ENCODE measurements around the gene NINL.

The NINL gene

DNA sequence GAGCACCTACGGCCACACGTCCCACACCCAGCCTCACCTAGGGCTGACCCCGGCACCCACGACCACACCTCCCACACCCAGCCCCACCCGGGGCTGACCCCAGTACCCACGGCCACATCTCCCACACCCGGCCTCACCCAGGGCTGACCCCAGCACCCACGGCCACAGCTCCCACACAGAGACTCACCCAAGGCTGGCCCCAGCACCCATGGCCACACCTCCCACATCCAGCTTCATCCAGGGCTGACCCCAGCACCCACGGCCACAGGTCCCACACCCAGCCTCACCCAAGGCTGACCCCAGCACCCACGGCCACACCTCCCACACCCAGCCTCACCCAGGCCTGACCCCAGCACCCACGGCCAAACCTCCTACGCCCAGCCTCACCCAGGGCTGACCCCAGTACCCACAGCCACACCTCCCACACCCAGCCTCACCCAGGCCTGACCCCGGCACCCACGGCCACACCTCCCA, 36.7 kb downstream of the NINL start:
- TF ChIP-seq, protein P1, sequence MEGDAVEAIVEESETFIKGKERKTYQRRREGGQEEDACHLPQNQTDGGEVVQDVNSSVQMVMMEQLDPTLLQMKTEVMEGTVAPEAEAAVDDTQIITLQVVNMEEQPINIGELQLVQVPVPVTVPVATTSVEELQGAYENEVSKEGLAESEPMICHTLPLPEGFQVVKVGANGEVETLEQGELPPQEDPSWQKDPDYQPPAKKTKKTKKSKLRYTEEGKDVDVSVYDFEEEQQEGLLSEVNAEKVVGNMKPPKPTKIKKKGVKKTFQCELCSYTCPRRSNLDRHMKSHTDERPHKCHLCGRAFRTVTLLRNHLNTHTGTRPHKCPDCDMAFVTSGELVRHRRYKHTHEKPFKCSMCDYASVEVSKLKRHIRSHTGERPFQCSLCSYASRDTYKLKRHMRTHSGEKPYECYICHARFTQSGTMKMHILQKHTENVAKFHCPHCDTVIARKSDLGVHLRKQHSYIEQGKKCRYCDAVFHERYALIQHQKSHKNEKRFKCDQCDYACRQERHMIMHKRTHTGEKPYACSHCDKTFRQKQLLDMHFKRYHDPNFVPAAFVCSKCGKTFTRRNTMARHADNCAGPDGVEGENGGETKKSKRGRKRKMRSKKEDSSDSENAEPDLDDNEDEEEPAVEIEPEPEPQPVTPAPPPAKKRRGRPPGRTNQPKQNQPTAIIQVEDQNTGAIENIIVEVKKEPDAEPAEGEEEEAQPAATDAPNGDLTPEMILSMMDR (IDR thresholded peaks at IDR 0.05; ENCODE audit: low read depth, low read length), result no peak
- no peak for DNase-seq (ENCODE audit: extremely low read depth, low read depth)

DNA sequence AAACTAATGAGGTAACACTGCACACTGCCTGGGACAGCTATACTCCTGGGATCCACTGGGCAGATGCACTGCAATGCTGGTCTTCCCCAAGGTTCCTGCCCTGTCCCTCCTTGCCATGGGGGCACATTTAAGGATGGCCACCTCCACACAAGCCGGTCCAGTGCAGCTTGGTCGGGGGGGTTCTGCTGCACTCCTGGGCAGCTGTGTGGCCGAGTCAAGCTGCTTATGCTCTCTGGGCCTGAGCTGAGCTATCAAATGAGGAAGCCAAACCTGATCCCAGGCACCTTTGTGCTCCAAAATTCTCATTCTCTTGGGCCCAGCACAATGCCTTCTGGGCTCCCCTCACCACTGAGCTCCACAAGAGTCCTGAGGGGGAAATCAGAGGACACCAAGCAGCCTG, 37.3 kb downstream of the NINL start:
- TF ChIP-seq, protein P1 (IDR thresholded peaks at IDR 0.05; ENCODE audit: low read depth, low read length), result no peak
- DNase-seq (ENCODE audit: extremely low read depth, low read depth), result no peak

DNA sequence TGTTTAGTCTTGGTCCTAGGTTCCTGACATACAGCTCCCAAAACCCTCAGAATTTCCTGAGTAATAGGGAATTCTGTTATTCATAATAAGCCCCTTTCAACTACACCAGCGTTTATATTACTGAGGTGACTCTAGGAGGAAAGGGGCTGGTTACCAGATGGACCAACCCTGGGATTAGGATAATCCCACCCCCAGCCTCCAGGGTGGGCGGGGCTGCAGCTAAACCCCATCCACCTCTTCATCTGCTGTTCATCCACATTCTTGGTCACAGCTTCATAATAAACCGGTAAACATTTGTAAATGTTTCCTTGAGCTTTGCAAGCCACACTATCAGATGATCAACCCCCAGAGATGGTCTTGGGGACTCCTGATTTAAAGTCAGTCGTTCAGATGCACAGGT, 38.3 kb downstream of the NINL start:
- TF ChIP-seq, protein P1 (IDR thresholded peaks at IDR 0.05; ENCODE audit: low read depth, low read length), result no peak
- no peak for DNase-seq (ENCODE audit: extremely low read depth, low read depth)

DNA sequence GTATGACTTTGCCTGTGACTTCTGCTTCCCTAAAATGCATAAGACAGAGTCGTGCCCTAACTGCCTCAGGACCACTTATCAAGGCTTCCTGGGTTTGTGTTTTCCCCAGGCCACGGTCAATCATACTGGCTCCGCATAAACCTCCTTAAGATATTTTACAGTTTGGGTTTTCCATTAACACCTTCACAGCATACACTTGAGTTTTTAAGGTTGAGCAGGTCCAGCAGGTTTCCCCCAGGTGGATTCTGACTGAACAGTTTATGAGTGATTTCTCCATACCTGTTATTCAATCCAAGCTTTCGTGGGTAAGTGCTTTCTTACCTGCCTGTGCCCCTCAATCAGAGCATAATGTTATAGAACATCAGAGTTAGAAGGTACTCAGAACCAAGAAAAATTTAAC, 39.3 kb downstream of the NINL start:
- TF ChIP-seq, protein P1 (IDR thresholded peaks at IDR 0.05; ENCODE audit: low read depth, low read length), result no peak

DNA sequence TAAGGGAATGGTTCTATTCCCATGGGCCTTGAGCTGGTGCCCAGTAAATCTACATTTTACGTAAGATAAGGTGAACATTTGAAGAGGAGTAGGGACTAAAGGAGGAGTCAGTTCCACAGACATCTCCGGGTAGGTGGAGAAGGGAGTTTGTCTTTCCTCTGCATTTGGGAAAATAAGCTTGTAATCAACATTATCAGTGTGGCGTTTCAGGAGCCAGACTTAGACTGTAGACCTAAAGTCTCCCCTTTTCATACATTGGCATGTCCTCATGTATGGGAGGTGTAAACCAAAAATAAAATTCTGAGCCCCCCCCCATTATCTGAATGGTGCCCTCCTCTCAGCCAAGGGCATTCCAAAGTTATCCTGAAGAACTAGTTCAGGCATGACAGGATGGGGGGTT, 40.2 kb downstream of the NINL start:
- TF ChIP-seq, protein P1 (IDR thresholded peaks at IDR 0.05; ENCODE audit: low read depth, low read length), result no peak
- DNase-seq (ENCODE audit: extremely low read depth, low read depth), result no peak

More for the DNA sequence above, 39.3 kb downstream of the NINL start:
- DNase-seq (ENCODE audit: extremely low read depth, low read depth), result no peak

DNA sequence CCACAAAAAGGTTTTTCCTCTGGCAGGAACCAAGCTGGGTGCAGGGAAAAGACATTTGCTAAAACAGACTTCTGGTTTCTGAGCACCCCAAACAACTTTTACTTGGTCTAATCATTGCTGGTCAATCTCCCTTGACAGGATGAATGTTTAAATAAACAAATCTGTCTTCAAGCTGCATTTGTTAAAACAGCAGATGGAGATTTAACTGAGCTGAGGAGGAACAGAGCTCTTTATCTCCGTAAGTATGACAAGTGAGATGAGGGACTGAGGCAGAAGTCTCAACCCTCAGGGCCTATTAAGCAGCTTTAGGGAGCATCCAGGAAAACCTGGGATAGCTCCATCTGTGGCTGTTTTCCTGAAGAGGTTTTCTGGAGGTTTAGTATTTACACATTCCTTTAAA, 40.6 kb downstream of the NINL start:
- no peak for DNase-seq (ENCODE audit: extremely low read depth, low read depth)
- TF ChIP-seq, protein P1 (IDR thresholded peaks at IDR 0.05; ENCODE audit: low read depth, low read length), result no peak

DNA sequence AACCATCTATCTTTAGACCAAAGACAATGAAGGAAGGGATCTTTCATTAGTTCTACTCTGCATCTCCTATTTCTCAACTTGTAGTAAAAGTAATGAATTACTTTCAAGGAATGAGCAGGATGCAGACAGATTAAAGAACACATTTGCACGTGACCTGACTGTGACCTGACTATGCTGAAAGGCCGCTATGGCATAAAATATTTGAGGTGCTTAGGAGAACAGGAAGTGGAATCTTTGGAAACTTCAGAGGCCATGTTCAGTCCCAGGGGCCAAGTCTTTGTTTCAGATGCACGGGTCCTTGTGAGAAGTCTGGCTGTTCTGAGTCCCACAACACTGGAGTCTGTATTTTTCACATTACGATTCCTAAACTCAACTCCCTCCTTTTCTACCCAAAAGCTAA, 41.0 kb downstream of the NINL start:
- no peak for DNase-seq (ENCODE audit: extremely low read depth, low read depth)
- TF ChIP-seq, protein P1 (IDR thresholded peaks at IDR 0.05; ENCODE audit: low read depth, low read length), result no peak
